NCI-H2227 (cell line): ENCODE results near the gene LIPC.

ENCODE experiments used
- DNase-seq: peaks from one replicate; lab custom pipeline; 2025; ENCODE audit not compliant: unreplicated experiment; lab: John Stamatoyannopoulos, UW

Gene LIPC

DNA sequence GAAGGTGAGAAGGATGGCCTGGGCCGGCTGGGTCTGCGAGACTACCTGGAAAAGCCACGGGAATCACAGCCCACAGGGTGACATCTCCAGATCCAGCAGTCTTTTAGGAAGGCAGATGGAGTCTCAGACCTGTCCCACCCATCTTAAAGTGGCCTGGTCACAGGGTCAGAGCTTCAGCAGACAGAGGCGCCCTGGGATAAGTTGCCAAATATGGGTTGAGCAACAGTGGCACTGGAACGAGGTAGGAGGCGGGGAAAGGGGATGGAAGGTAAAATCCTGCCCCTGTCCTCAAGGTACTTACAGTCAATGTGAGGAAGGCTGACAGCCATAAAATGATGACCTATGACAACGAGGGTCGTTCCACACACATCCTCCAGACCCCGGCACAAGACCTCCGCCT, 80.7 kb downstream of the LIPC start:
- no peak for DNase-seq

GRCh38 chr15:58513008-58513407, 81.2 kb downstream of the LIPC start:
- no peak for DNase-seq

GRCh38 chr15:58513726-58514336, 82.0 kb downstream of the LIPC start:
- DNase-seq, result no peak

- DNase-seq, result no peak
Observed at GRCh38 chr15:58515807-58516206, 84.0 kb downstream of the LIPC start.

DNA sequence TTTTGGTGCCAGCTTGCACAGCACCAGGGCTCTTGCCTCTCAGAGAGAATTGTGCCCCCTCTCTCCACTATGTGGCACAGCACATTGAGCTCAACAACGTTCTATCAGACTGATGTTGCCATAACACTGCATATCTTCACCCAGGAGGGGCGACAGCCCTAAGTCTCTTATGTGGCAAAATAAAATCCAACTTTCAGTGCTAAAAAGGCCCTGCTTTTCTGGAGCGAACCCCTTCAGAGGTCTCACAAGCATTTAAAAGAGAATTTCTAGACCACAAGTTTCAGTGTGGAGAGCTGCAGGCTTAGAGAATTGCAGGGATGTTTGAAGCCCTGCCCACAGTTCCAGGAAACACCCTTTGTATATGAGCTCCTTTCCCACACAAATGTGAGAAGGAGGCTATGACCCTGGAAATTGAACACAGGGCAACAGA, 85.5 kb downstream of the LIPC start:
- DNase-seq, result no peak

DNA sequence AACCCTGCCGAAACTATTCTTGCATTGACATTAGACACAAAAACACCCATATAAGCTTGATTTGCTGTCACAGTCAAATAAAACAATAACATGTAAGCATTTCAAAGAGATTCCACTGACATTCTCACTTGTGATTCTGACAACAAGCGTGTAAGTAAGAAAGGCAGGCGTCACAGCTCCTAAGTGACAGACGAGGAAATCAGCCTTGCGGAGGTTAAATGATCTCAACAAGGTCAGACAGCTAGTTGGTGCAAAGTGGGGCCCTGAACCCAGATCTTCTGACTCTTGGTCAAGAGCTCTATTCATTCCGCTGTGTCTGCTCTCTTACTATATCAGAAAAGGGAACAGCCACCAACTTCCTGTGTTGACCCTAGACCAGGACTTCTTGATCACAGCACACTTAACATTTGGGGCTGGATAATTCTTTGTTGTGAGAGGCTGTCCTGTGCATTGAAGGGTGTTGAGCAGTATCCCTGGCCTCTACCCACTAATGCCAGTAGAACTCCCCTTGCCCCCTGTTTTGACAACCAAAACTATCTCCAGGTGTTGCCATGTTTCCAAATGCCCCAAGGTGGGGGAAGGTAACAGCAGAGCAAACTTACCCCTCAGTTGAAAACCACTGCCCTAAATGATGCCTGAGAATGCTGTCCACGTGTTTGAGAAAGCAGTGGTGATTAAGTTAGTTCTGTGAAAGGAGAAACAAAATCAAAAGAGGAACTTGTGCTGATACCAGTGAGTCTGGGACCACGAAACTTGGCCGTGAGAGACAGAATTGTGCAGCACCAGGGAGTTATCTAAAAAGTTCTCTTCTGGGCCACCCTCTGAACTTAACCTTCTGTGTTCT, 86.1 kb downstream of the LIPC start:
- no peak for DNase-seq

GRCh38 chr15:58518626-58519025, 86.8 kb downstream of the LIPC start:
- no peak for DNase-seq

DNA sequence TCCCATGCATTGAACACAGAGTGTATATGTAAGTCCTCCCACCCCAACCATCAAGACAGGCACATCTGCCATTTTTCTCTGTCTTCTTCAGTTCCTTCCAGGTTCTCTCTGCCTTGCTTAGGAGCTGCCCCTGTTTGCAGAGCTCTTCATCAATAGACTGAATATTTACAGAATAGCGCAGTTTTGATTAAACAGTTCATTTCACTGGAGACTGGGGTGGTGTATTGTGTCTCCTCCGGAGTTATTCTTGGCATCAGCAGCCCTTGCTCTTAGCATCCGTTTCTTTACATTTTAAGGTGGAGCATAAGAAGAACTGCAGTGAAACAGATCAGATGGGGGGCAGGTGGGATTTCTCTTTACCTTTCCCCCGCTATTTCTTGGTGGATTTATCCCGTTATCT, 87.7 kb downstream of the LIPC start:
- no peak for DNase-seq

DNA sequence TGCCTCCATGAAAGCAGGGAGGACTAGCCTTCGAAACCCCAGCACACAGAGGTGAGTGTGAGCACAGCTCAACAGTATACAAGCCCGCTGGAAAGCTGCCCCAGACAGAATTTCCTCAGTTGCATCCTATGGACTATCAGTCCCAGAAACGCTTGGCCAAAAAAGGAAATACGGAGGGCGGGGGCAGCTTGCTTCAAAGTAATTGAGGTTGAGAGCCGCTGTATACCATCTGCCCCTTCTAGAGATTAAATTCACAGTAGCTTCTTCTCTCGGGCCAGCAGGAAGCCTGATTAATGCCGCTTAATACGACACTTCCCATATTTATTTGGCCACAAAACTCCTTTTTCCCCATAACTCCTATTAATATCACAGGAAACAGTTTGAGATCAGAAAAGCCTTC, 88.7 kb downstream of the LIPC start:
- DNase-seq, result no peak

DNA sequence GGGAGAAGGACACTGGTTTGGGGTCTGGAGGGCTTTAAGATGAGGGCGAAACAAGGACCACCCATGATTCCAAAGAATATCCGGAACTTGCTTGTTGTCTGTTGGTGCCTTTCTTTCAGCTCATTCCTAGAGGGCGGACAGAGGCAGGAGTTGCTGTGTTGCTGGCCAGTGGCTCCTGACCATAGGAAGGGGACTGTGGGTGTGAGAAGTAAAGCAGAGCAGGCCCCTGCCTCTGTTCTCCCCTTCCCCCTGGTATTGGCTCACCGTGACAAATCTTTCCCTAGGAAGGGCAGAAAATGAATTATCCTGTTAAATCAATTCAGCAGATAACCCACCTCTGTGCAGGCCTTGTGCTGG, 89.1 kb downstream of the LIPC start:
- DNase-seq, result no peak

DNA sequence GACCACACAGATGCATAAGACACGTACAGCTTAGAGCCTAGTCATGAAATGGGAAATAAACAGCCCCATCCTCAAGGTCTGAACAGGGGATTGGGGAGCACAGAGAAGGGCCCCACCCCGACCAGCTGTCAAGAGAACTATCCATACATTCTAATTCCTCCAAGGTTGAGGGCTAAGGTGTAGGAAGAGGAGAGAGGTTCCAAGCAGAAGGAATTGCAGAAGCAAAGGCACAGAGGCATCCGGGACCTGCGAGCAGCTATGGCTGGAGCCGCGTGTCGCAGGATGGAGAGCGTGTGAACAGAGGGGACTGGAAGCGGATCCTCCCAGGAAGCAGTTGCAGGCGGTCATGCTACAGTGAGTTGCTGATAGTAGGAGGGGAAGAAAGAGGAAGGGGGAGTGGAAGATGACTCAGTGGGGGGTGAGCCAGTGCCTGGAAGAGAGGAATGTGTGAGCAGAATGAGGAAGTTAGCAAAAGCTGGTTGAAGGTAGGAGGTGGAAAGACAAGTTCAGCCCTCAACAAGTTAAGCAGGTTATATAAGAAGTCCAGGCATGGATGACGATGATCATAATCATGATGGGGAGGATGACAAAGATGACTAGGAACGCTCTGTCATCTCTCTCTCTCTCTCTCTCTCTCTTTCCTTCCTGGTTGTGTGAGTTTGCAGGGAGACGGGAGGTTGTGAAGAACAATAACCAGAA, 89.7 kb downstream of the LIPC start:
- no peak for DNase-seq

DNA sequence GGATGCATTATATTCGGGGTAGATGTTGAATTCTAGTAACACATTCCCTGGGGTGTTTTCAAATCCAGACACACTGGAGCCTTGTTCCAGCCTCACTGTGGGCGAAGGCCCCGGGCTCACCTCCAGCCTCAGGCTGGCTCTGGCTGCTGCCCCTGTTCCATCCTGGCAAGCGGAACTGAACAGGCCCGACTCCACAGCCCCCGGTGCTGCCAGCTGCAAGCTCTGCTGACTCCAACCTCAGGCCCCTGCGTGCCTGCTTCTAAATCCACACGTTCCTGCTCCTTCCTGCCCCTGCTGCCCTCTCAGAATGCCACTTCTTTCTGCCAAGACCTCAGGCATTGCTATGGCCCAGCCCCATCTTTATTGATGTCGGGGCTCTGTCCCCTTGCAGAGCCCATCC, 90.6 kb downstream of the LIPC start:
- no peak for DNase-seq

DNA sequence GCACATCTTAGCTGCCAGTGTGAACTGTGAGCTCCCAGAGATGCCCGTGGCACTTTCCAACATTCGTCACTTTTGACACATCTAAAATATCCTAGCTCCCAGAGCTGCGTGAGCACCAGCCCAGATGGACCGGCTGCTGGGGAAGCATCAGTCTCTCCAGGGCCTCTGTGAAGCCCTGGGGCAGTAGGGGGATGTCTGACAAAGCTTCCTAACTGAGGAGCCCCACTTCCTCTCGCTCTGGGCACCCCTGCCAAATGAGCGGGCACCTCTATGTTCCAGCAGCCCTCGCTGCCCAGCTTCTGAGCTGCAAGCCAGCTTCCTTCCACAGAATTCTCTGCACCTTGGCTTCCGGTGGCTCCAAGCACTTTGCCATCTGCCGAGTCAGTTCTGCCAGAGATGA, 91.1 kb downstream of the LIPC start:
- DNase-seq, result no peak

DNA sequence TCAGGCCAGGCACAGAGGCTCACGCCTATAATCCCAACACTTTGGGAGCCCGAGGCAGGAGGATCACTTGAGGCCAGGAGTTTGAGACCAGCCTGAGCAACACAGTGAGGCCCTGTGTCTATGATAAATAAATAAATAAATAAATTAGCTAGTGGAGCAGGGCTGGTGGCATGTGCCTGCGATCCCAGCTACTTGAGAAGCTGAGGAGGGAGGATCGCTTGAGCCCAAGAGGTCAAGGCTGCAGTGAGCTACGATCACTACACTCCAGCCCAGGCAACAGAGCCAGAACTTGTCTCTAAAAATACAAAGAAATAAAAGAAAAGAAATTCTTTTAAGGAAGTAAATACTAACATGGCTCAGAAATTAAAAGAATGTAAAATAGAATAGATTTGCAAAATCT, 91.8 kb downstream of the LIPC start:
- DNase-seq, result no peak

GRCh38 chr15:58524247-58524646, 92.5 kb downstream of the LIPC start:
- no peak for DNase-seq

DNA sequence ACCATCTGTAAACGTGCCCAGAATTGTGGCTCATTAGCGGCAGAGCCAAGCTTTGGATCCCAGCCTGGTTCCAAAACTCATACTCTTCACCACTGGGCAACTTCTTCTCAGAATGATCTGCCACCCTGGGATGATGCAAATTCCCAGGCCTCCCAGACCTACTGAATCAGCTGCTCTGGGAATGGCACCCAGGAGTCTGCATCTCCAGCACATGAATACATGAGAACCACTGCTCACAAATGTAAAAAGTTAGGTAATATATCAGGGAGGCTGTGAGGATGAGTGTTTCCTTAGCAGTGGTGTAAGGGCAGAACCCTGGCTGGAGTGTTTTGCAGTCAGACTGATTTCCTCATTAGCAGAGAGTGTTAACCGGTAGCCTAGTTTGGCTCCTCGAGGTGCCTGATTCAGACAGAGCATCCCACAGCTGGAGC, 94.2 kb downstream of the LIPC start:
- no peak for DNase-seq

- no peak for DNase-seq
Observed at GRCh38 chr15:58526647-58527192, 94.9 kb downstream of the LIPC start.

DNA sequence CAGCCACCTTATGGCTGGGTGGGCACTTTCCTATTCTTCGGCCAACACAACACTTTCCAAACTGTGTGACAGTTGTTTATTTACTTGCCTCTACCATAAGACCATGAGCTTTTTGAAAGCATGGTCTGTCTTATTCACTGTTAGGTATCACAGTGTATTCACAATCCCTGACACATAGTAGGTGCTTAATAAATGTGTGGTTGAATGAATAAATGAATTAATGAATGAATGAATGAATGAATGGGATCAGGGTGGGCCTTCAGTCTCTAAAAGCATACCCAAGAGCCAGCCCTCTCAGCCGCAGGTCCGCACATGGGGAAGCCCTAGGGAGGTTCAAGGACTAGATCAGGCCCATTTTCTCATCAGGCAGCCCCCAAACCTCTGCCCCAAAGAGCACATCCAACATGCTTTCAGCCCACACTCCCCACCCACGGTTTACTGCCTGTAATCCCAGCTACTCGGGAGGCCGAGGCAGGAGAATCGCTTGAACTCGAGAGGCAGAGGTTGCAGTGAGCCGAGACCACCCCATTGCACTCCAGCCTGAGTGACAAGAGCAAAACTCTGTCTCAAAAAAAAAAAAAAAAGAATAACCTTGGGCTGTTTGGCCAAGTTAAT, 95.9 kb downstream of the LIPC start:
- no peak for DNase-seq

DNA sequence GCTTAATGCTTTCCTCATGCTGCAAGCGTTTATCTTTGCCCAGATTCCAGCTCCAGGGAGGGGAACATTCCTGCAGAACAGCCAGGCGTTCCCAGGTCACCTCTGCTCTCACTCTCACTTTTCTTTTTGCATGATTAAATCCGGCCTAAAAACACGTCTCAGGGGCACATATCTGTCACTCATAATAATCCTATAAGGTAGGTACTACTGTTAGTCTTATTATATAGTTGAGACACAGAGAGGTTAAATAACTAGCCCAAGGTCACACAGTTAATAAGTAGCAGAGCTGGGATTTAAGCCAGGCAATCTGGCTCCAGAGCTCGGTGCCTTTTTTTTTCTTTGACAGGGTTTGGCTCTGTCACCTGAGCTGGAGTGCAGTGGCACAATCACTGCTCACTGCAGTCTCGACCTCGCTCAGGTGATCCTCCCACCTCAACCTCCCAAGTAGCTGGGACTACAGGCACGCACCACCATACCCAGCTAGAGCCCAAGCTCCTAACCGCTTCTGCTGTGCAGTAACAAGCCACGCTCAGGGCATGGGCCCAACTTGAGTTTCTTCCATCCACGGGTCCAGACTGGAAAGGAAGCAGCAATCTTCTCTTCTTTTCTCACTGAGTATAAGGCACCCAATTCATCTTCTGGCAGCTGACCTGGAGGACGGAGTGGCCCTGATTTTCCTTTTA, 96.5 kb downstream of the LIPC start:
- no peak for DNase-seq

DNA sequence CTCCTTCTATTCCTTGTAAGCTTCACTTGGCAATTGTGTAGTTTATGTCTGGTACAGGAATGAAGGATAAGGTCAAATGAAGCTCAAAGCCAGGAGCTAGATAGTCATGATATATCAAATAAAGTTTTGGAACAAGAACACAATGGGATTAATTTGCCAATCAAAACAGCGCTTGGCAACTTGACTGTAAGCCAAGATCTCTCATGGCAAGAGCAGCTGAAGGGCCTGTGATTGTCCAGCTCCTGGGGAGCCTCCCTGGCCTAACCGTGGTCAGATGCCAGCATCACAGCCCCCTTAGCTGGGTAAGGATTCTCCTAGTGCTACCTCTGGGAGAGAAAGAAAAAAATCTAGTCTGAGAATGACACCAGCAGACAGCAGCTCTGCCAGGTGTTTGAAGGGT, 97.2 kb downstream of the LIPC start:
- DNase-seq, result no peak

DNA sequence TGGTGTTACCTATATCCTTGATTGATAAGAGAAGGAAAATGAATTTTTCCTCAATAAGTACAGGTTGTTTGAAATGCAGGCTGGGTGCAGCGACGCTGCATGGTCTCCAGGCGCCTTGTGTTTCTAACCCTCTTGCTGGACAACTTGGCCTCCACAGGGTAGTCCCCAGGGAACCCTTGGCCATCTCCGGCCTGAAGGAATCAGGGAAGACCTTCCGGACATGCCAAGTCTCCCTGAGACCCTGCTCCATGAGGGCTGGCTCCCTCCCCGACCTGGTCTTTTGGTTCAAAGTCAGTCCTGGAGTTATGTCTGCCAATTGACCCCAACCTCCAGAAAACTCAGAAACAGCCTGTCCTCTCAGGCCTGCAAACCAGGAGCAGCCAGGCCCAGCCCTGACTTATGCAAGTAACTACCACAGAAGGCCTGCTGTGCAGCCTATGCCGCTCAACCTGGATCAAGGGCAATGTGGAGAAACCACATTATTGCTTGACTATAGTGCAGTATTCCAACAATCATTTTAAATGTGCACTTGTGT, 98.3 kb downstream of the LIPC start:
- no peak for DNase-seq
